Pulmonary artery endothelial cell (primary cell): ENCODE data around the gene UCP3. TPM values are rescaled to one million over a fixed set of nuclear protein-coding genes. Genes with fewer than 3 reads are reported as not detected.

ENCODE experiments used
- DNase-seq: peaks from one replicate; pipeline ENCODE4 v3.0.0-alpha.2; 2011; ENCODE audit warnings: low read depth, low spot score
- total RNA-seq: library from RNA; depleted of rRNA; stranded (reverse); fragments of >200 nt; gene quantifications from 2 replicates; pipeline ENCODE4 v1.2.3, GENCODE V29; 2014

UCP3 gene
- 0.21 and 0.26 TPM in 2 replicates for total RNA-seq

- no peak for DNase-seq
Measured at GRCh38 chr11:74008373-74009229, at the start of gene UCP3. TSS of gene UCP3 (minus strand) at chr11:74009085. CDS start at chr11:74007042, 2,043 bp downstream.

- no peak for DNase-seq
Measured at GRCh38 chr11:74057249-74058151, 48.6 kb upstream of the UCP3 start.

GRCh38 chr11:74055938-74056337 is 47.1 kb upstream of the UCP3 start:
- no peak for DNase-seq

GRCh38 chr11:74050465-74050864 is 41.6 kb upstream of the UCP3 start:
- no peak for DNase-seq

- DNase-seq: no peak
Measured at GRCh38 chr11:74048993-74049392, 40.1 kb upstream of the UCP3 start.

DNA sequence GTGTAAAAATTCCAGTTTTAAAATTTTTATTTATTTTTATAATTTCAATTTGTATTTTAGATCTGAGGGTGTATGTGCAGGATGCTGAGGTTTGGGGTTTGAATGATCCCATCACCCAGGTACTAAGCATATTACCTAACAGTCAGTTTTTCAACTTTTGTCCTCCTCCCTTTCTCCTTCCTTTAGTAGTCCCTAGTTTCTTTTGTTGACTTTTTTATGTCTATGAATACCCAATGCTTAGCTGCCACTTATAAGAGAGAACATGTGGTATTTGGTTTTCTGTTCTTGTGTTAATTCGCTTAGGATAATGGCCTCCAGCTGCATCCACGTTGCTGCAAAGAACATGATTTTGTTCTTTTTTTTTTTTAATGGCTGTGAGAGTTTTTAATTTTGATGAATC is 35.7 kb upstream of the UCP3 start:
- no peak for DNase-seq

DNA sequence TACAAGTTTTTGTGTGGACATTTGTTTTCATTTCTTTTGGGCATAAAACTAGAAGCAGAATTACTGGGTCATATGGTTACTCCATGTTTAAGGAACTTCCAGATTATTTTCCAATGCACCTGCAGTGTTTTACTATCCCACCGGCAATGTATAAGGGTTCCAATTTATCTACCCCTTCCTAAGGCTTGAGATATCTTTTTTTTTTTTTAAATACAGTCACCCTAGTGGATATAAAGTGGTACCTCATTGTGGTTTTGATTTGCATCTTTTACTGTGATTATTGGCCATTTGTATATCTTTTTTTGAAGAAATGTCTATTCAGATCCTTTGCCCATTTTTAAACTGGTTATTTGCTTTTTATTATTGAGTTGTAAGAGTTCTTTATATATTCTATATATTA is 34.6 kb upstream of the UCP3 start:
- no peak for DNase-seq

GRCh38 chr11:74037309-74037708 is 28.4 kb upstream of the UCP3 start:
- no peak for DNase-seq

GRCh38 chr11:74035264-74035663 is 26.4 kb upstream of the UCP3 start:
- no peak for DNase-seq

DNA sequence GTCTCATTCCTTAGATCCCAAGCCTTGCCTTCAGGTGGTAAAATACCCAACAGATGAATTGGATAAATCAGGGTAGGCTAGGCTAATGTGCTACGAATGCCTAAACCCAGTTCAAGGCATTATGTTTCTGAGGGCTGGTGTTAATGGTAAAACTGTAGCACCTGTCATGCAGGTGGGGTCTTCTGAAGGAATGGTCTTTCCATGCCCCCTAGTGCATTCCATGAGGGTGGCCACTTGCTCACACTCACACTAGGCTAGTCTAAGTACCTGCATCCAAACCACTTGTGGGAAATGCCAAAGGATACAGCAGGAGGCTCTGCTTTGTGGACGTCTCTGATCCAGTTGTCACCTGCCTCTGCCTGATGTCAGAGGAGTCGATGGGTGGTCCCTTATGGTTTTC is 24.2 kb upstream of the UCP3 start:
- DNase-seq: no peak

GRCh38 chr11:74030723-74031676 is 22.1 kb upstream of the UCP3 start:
- DNase-seq: no peak

- DNase-seq: no peak
Measured at GRCh38 chr11:74025467-74026166, 16.7 kb upstream of the UCP3 start.

GRCh38 chr11:74024261-74025029 is 15.6 kb upstream of the UCP3 start:
- no peak for DNase-seq

- DNase-seq: no peak
Measured at GRCh38 chr11:74023276-74023675, 14.4 kb upstream of the UCP3 start.

GRCh38 chr11:74022546-74022945 is 13.7 kb upstream of the UCP3 start:
- DNase-seq: no peak

DNA sequence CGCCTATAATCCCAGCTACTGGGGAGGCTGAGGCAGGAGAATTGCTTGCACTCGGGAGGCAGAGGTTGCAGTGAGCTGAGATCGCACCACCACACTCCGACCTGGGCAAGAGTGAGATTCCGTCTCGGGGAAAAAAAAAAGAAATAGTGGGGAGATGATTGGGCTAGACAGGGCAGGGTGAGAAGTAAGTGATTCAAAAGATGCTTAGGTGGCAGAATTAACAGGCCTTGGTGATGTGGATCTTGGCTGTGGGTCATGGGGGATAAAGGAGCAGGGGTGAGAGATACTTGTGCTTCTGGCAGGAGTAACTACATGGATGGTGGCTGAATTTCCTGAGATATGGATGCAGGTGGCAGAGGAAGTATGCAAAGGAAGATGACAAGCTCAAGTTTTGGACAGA is 13.1 kb upstream of the UCP3 start:
- DNase-seq: no peak

DNA sequence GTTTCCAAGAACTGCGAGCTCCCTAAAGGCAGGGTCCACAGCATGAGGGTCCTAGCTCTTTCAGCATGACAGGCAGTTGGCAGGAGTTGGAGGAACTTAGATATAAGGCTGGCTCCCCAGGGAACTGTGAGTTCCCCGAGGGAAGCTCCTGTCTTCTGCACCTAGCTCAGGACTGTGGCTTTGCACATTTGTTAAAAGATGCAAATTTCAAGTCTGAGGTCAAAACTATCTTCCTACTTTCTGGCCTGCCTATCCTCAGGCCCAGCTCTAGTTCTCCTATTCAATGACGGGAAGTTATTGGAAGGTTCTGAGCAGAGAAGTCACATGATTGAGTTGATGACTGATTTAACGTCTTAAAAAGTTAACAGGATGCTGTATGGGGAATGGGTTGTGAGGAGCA is 11.7 kb upstream of the UCP3 start:
- no peak for DNase-seq

GRCh38 chr11:74019860-74020259 is 11.0 kb upstream of the UCP3 start:
- DNase-seq: no peak

- no peak for DNase-seq
Measured at GRCh38 chr11:74019104-74019738, 10.3 kb upstream of the UCP3 start.
